Smooth muscle cell (in vitro differentiated cells): ENCODE measurements around the gene LYPD6. TPM values are rescaled to one million over a fixed set of nuclear protein-coding genes. Genes with fewer than 3 reads are reported as not detected.

ENCODE experiments used
- DNase-seq: peaks from one replicate; lab custom pipeline; 2025; ENCODE audit not compliant: unreplicated experiment; lab: John Stamatoyannopoulos, UW
- H2AFZ ChIP-seq: fragments of 200-600 bp; sonication (generic); 2 replicates; pipeline ENCODE4 v1.6.0; 2016; ENCODE audit warnings: antibody characterized with exemption, low read depth, mild to moderate bottlenecking
- H3F3A ChIP-seq: fragments of 200-600 bp; sonication (generic); 2 replicates; pipeline ENCODE4 v1.6.0; 2017; ENCODE audit warnings: antibody characterized with exemption, low read depth
- H3K27ac ChIP-seq: fragments of 200-600 bp; sonication (generic); 2 replicates; pipeline ENCODE4 v1.5.1; 2016; ENCODE audit warnings: low read depth, mild to moderate bottlenecking
- H3K27me3 ChIP-seq: fragments of 200-600 bp; sonication (generic); 2 replicates; pipeline ENCODE4 v1.6.1; 2016; ENCODE audit warnings: low read depth, mild to moderate bottlenecking
- H3K36me3 ChIP-seq: fragments of 200-600 bp; sonication (generic); 2 replicates; pipeline ENCODE4 v1.5.1; 2016; ENCODE audit warnings: low read depth
- H3K4me1 ChIP-seq: fragments of 200-600 bp; sonication (generic); 2 replicates; pipeline ENCODE4 v1.5.1; 2016; ENCODE audit warnings: low read depth
- H3K4me2 ChIP-seq: fragments of 200-600 bp; sonication (generic); 2 replicates; pipeline ENCODE4 v1.6.0; 2016; ENCODE audit warnings: mild to moderate bottlenecking
- H3K4me3 ChIP-seq: fragments of 200-600 bp; sonication (generic); 2 replicates; pipeline ENCODE4 v1.5.1; 2016; ENCODE audit warnings: mild to moderate bottlenecking
- H3K79me2 ChIP-seq: fragments of 200-600 bp; sonication (generic); 2 replicates; pipeline ENCODE4 v1.6.0; 2016; ENCODE audit warnings: low read depth, mild to moderate bottlenecking
- H3K9ac ChIP-seq: fragments of 200-600 bp; sonication (generic); 2 replicates; pipeline ENCODE4 v1.6.0; 2016; ENCODE audit warnings: low read depth
- H3K9me3 ChIP-seq: fragments of 200-600 bp; sonication (generic); replicated peaks from 2 replicates; pipeline ENCODE4 v1.5.1; 2016; ENCODE audit warnings: low read depth
- H4K20me1 ChIP-seq: fragments of 200-600 bp; sonication (generic); 2 replicates; pipeline ENCODE4 v1.6.0; 2016; ENCODE audit warnings: low read depth
- CTCF ChIP-seq: fragments of 200-600 bp; sonication (generic); IDR thresholded peaks from 2 replicates; pipeline ENCODE4 v1.5.1; 2017; ENCODE audit warnings: borderline replicate concordance, mild to moderate bottlenecking, antibody characterized with exemption; ENCODE audit not compliant: insufficient read depth, poor library complexity, severe bottlenecking
- WGBS: methylation state at CpG from one replicate; pipeline ENCODE4 v1.1.7; 2016; ENCODE audit warnings: low lambda C conversion rate; 5-methylcytosine and 5-hydroxymethylcytosine counted together
- polyA plus RNA-seq: library from polyadenylated mRNA; unstranded; fragments of >200 nt; fragmentation: Nextera tagmentation; extraction: Ambion mirVana; gene quantifications from 2 replicates; pipeline ENCODE4 v1.2.1, GENCODE V29; 2016
- total RNA-seq: library from RNA; depleted of rRNA; stranded (reverse); fragments of >200 nt; gene quantifications from 2 replicates; pipeline ENCODE4 v1.2.3, GENCODE V29; 2014

The LYPD6 gene
- total and polyA plus RNA-seq, 2 experiments from 2014 or later: 1.6 to 9.8 TPM

- Histone ChIP-seq H2AFZ (no peak overlapping the region), H3K27me3 (no peaks in the 10 kb centered on the region)
Measured at GRCh38 chr2:149291881-149292280, 38.5 kb upstream of the LYPD6 start.

GRCh38 chr2:149296031-149296430, 34.4 kb upstream of the LYPD6 start:
- Histone ChIP-seq H3K9me3 (no peaks in the 10 kb centered on the region), H3K36me3 (no peaks in the 10 kb centered on the region), H2AFZ (no peak overlapping the region), H3K27ac (no peak overlapping the region), H3K4me1 (no peaks in the 10 kb centered on the region), H3K9ac (no peak overlapping the region), H4K20me1 (no peaks in the 10 kb centered on the region), H3K4me2 (no peak overlapping the region), H3F3A (no peaks in the 10 kb centered on the region), H3K27me3 (no peaks in the 10 kb centered on the region), H3K4me3 (no peak overlapping the region), H3K79me2 (no peaks in the 10 kb centered on the region)
- TF ChIP-seq CTCF: no peak
- DNase-seq: no peak

More at GRCh38 chr2:149291881-149292280, 38.5 kb upstream of the LYPD6 start:
- H4K20me1 ChIP-seq: no peaks in the 10 kb centered on the region
- no peak overlapping the region for H3K4me3 ChIP-seq
- H3K36me3 ChIP-seq: no peaks in the 10 kb centered on the region
- no peaks in the 10 kb centered on the region for H3F3A ChIP-seq
- H3K9ac ChIP-seq: no peak overlapping the region
- H3K79me2 ChIP-seq: no peaks in the 10 kb centered on the region
- no peak overlapping the region for H3K27ac ChIP-seq
- TF ChIP-seq CTCF: no peak
- no peaks in the 10 kb centered on the region for H3K9me3 ChIP-seq
- H3K4me2 ChIP-seq: no peak overlapping the region
- no peak for DNase-seq
- peaks cover 5% of the 10 kb centered on the region for H3K4me1 ChIP-seq

GRCh38 chr2:149307014-149307413, 23.4 kb upstream of the LYPD6 start:
- DNase-seq: no peak
- Histone ChIP-seq H4K20me1 (no peaks in the 10 kb centered on the region), H3K27me3 (peaks cover 16% of the 10 kb centered on the region), H3K4me2 (no peak overlapping the region), H3K4me1 (no peaks in the 10 kb centered on the region), H3K79me2 (no peaks in the 10 kb centered on the region), H3K4me3 (no peak overlapping the region), H3K36me3 (no peaks in the 10 kb centered on the region), H3F3A (no peaks in the 10 kb centered on the region), H3K27ac (no peak overlapping the region), H3K9ac (no peak overlapping the region), H2AFZ (peak overlapping the region; percentile 3), H3K9me3 (no peaks in the 10 kb centered on the region)
- WGBS: 0% methylated on average over 5 of the region's 5 CpGs
- TF ChIP-seq CTCF: no peak

- Histone ChIP-seq H3K4me1 (no peaks in the 10 kb centered on the region), H3K4me2 (no peak overlapping the region), H3K27me3 (peaks cover 13% of the 10 kb centered on the region), H3K79me2 (no peaks in the 10 kb centered on the region), H3K27ac (no peak overlapping the region), H3F3A (no peaks in the 10 kb centered on the region), H3K4me3 (no peak overlapping the region), H3K9ac (no peak overlapping the region), H3K36me3 (no peaks in the 10 kb centered on the region), H2AFZ (no peak overlapping the region), H3K9me3 (no peaks in the 10 kb centered on the region), H4K20me1 (no peaks in the 10 kb centered on the region)
- TF ChIP-seq CTCF: no peak
- no peak for DNase-seq
- WGBS: 94% methylated on average over 11 of the region's 11 CpGs
Measured at GRCh38 chr2:149310349-149310748, 20.0 kb upstream of the LYPD6 start.
